Motor neuron (in vitro differentiated cells): ENCODE data around the gene FEV. TPM values are rescaled to one million over a fixed set of nuclear protein-coding genes. Genes with fewer than 3 reads are reported as not detected.

Experiments
- ATAC-seq, 8 experiments: fragments of 200-7000 bp; cut with Tn5 transposase; replicated peaks in 6 of 8; 2 replicates each; pipeline ENCODE4 v1.8.0; 2021; ENCODE audit warnings: mild to moderate bottlenecking in 8 of 8, moderate library complexity in 8 of 8
- H3K27ac ChIP-seq, 2 donors: fragments of 250-450 bp; sonication (Bioruptor Pico); 2 replicates each; pipeline ENCODE4 v1.9.0; 2021; ENCODE audit warnings: antibody characterized with exemption in 2 of 2, mild to moderate bottlenecking in 2 of 2, moderate library complexity in 1 of 2
- H3K4me1 ChIP-seq, 2 donors: fragments of 250-450 bp; sonication (Bioruptor Pico); replicated peaks in 1 of 2; 2 replicates each; pipeline ENCODE4 v1.6.1; 2021; ENCODE audit warnings: antibody characterized with exemption in 2 of 2, mild to moderate bottlenecking in 2 of 2, moderate library complexity in 1 of 2
- H3K4me3 ChIP-seq, 5 donors: fragments of 250-450 bp; sonication (Bioruptor Pico); 2 replicates each; pipeline ENCODE4 v1.9.0; 2021; ENCODE audit warnings: antibody characterized with exemption in 5 of 5, mild to moderate bottlenecking in 5 of 5, moderate library complexity in 4 of 5
- WGBS, 10 experiments: fragments of 450-650 bp; shearing (Covaris generic); methylation state at CpG; one replicate each; pipeline ENCODE4 v1.0.0; 2022; 5-methylcytosine and 5-hydroxymethylcytosine counted together
- in situ Hi-C, 9 experiments: fragments of 400-800 bp; cut with MboI; loops; one replicate each; pipeline ENCODE4 v1.15.0; 2021; ENCODE audit warnings: low sequenced_read_pairs in 9 of 9, low pct_unique_long_range_greater_than_20kb in 2 of 9; ENCODE audit not compliant: unreplicated experiment in 9 of 9
- total RNA-seq, 8 experiments: library from RNA; unstranded; fragments of 300-600 nt; gene quantifications; 2 replicates each; pipeline versions ENCODE4 v1.2.3 to v1.2.4, GENCODE V29; 2022

The FEV gene
- total RNA-seq, 8 experiments from 2014 or later: 0.08 to 4.6 (median 0.65) TPM; not detected in 4

DNA sequence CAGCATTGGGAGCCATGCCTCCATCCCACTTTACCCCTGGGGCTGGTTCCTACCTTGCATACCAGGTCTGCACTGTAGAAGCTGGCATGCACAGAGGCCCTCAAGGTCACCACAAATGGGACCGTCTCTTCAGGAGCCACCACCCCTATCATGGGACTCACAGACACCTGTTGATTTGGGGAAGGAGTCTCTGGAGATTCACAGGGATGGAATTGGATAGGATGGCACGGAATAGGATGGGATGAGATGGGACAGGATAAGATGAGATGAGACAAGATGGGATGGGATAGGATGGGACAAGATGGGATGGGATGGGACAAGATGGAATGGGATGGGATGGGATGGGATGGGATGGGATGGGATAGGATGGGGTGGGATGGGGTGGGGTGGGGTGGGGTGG is 24.3 kb upstream of the FEV start:
- in situ Hi-C loops: loop anchor here in 1 of 9 experiments (25.0 kb wide), 1 partner anchor 128 kb away; no protein-coding TSS in a partner anchor
- no peak for ATAC-seq

GRCh38 chr2:219003979-219004378 is 19.0 kb upstream of the FEV start:
- no peak overlapping the region for H3K27ac ChIP-seq
- ATAC-seq: no peak
- in situ Hi-C loops: loop anchor here in 1 of 9 experiments (25.0 kb wide), 1 partner anchor 133 kb away; no protein-coding TSS in a partner anchor
- peaks cover 5 to 10% of the 10 kb centered on the region in 2 donors for H3K4me1 ChIP-seq
- no peak overlapping the region for H3K4me3 ChIP-seq
- WGBS, 10 experiments: 55 to 93% (median 67%) methylated on average over 1 to 3 of the region's 3 CpGs; no CpG with 5 or more reads in 2 of the 10 experiments

More for the DNA sequence above, 24.3 kb upstream of the FEV start:
- Histone ChIP-seq H3K4me3 (no peak overlapping the region), H3K27ac (no peak overlapping the region), H3K4me1 (no peaks in the 10 kb centered on the region)
- WGBS, 10 experiments: 0% methylated on average over 1 of the region's 2 CpGs; no CpG with 5 or more reads in 9 of the 10 experiments

GRCh38 chr2:219003267-219003634 is 18.3 kb upstream of the FEV start:
- Histone ChIP-seq H3K27ac (no peak overlapping the region), H3K4me1 (peaks cover 5 to 10% of the 10 kb centered on the region in 2 donors), H3K4me3 (no peak overlapping the region)
- in situ Hi-C loops: loop anchor here in 1 of 9 experiments (25.0 kb wide), 1 partner anchor 134 kb away; no protein-coding TSS in a partner anchor
- 0 to 100% (median 30%) methylated on average over 1 to 7 of the region's 20 CpGs; no CpG with 5 or more reads in 3 of the 10 experiments for WGBS, 10 experiments
- ATAC-seq: no peak

GRCh38 chr2:219002395-219003266 is 17.6 kb upstream of the FEV start:
- ATAC-seq: peak; percentile 56 to 89 (median 67)
- in situ Hi-C loops: loop anchor here in 1 of 9 experiments (25.0 kb wide), 1 partner anchor 135 kb away; no protein-coding TSS in a partner anchor
- H3K4me1 ChIP-seq: peaks cover 5 to 10% of the 10 kb centered on the region in 2 donors
- H3K4me3 ChIP-seq: peak overlapping the region; percentile 7 to 21 (median 17)
- WGBS, 10 experiments: 0 to 4% (median 0%) methylated on average over 1 to 15 of the region's 72 CpGs; no CpG with 5 or more reads in 4 of the 10 experiments
- H3K27ac ChIP-seq: no peak overlapping the region

DNA sequence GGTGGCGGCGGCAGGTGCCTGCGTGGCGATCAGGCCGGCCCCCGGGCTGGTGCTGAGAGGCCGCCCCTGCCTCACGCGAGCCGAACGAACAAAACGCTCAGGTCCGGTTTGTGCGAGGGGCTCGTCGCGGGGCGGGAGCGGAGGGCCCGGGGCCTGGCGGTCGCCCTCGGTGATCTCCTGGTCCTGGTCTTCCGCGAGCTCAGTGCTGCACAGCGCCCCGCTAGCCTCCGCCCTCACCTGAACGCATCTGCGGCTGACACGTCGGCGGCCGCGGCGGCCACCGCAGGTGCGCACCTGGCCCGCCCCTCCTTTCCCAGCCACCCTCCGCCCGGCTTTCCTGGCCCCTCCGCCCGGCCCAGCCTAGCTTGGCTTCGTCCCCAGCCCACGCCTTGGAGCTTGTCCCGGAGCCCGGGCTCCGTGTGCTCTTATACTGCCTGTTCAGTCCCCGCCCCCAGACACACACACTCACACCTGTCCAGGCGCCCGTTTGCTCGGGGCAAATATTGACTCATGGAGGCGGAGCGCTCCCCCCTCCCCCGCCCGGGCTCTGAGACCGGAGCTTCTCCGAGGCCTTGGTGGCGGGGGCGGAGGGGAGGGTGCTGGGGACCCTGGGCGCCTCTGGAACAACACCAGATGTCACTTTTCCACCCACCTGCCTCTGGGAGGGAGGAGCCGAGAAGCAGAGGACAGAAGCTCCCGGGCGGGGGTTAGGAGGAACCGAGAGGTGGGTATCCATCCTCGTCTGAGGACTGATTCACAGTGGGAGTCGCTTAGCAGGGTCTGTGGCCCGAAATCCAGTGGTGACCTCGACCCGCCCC is 16.8 kb upstream of the FEV start:
- no peak overlapping the region for H3K27ac ChIP-seq
- peaks cover 5 to 10% of the 10 kb centered on the region in 2 donors for H3K4me1 ChIP-seq
- in situ Hi-C loops: loop anchor here in 1 of 9 experiments (25.0 kb wide), 1 partner anchor 136 kb away; no protein-coding TSS in a partner anchor
- ATAC-seq: peak in 7 of 8 experiments; percentile 9 to 67 (median 50)
- 0 to 4% (median 0%) methylated on average over 1 to 5 of the region's 70 CpGs; no CpG with 5 or more reads in 7 of the 10 experiments for WGBS, 10 experiments
- H3K4me3 ChIP-seq: peak overlapping the region in 2 of 5 donors; percentile 21

GRCh38 chr2:219001100-219001576 is 16.2 kb upstream of the FEV start:
- in situ Hi-C loops: loop anchor here in 1 of 9 experiments (25.0 kb wide), 1 partner anchor 136 kb away; no protein-coding TSS in a partner anchor
- 0 to 5% (median 4%) methylated on average over 1 to 11 of the region's 26 CpGs; no CpG with 5 or more reads in 5 of the 10 experiments for WGBS, 10 experiments
- peak overlapping the region in 1 of 5 donors; percentile 17 for H3K4me3 ChIP-seq
- no peak overlapping the region for H3K27ac ChIP-seq
- peaks cover 5 to 10% of the 10 kb centered on the region in 2 donors for H3K4me1 ChIP-seq
- ATAC-seq: peak in 4 of 8 experiments; percentile 2 to 26 (median 22)

- in situ Hi-C loops: loop anchor here in 1 of 9 experiments (25.0 kb wide), 1 partner anchor 137 kb away; no protein-coding TSS in a partner anchor
- ATAC-seq: no peak
- WGBS, 10 experiments: 0 to 60% (median 23%) methylated on average over 1 to 5 of the region's 8 CpGs; no CpG with 5 or more reads in 5 of the 10 experiments
- no peak overlapping the region for H3K27ac ChIP-seq
- peaks cover 5 to 10% of the 10 kb centered on the region in 2 donors for H3K4me1 ChIP-seq
- H3K4me3 ChIP-seq: no peak overlapping the region
Measured at GRCh38 chr2:219000569-219000960, 15.6 kb upstream of the FEV start.

DNA sequence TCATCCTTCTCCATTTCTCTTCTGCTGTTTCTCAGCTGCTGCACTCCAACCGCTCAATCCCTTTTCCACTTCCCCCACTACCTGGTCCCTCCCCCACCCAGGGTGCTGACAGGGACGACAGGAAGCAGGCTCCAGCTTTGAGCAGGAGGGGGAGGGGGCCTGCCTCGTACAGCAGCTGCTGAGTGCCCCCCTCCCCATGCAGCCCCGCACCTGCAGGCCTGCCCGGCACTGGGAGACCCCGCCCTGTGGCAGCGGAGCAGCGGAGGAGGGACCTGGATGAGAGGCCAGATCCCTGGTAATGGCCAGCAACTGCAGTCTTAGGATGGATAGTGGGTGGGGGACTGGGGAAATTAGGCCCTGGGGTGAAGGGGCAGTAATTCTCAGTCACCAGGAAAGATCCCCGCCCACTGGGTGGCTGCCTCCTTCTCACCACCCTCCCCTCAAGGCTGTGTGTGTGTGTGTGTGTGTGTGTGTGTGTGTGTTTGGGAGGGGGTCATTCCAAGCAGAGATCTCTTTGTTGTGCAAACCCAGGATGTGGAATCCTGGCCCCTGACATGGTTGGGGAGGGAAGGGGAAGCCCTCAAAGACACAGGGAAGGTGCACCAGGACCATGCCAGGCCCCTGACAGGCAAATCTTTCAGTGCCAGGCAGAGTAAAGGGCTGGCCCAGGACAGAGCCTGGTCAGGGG is 15.0 kb upstream of the FEV start:
- H3K27ac ChIP-seq: no peak overlapping the region
- H3K4me1 ChIP-seq: peaks cover 5 to 10% of the 10 kb centered on the region in 2 donors
- H3K4me3 ChIP-seq: no peak overlapping the region
- ATAC-seq: no peak
- WGBS, 10 experiments: 0% methylated on average over 1 to 2 of the region's 9 CpGs; no CpG with 5 or more reads in 7 of the 10 experiments
- in situ Hi-C loops: loop anchor here in 1 of 9 experiments (25.0 kb wide), 1 partner anchor 137 kb away; no protein-coding TSS in a partner anchor

DNA sequence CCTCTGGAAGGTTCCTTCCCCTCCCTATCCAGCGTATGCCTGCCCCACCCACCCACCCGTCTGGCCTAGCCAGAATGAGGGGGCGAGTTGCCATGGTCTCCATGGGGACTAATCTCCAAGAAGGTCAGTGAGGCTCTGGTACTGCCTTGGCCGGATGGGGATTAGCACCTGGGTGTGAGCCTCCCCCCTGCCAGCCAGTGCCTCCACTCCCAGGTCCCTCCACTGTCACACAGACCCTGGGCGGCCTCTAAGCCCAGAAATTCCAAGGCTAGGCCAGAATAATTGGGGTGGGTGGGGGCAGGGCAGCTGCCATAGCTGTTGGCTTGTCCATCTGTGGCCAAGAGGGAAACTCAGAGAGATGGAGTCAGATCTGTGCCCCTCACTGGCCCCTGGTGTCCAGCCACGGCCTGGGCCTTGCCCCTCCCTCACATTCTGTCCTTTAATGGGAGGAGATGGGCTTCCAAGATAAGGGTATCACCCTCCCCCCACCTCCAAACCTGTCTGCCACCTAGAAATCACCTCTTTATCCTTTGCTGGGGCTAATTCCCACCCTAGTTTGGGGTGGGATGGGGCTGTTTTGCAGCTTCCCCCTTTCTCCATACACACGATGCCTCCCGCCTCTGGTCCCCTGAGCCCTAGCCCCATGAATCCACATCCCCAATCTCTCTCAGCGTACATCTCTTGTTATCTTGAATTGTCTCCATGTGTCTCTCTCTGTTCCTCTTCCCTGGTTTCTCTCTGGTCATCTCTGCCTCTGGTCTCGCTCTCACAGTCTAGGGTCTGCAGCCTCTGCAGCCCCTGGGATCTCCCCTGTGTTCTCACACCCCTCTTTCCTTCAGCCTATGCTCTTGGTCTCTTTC is 14.3 kb upstream of the FEV start:
- no peak for ATAC-seq
- H3K27ac ChIP-seq: no peak overlapping the region
- in situ Hi-C loops: no loop called here
- H3K4me3 ChIP-seq: no peak overlapping the region
- peaks cover 5 to 10% of the 10 kb centered on the region in 2 donors for H3K4me1 ChIP-seq
- WGBS, 10 experiments: 13 to 71% (median 20%) methylated on average over 1 to 3 of the region's 10 CpGs; no CpG with 5 or more reads in 5 of the 10 experiments

DNA sequence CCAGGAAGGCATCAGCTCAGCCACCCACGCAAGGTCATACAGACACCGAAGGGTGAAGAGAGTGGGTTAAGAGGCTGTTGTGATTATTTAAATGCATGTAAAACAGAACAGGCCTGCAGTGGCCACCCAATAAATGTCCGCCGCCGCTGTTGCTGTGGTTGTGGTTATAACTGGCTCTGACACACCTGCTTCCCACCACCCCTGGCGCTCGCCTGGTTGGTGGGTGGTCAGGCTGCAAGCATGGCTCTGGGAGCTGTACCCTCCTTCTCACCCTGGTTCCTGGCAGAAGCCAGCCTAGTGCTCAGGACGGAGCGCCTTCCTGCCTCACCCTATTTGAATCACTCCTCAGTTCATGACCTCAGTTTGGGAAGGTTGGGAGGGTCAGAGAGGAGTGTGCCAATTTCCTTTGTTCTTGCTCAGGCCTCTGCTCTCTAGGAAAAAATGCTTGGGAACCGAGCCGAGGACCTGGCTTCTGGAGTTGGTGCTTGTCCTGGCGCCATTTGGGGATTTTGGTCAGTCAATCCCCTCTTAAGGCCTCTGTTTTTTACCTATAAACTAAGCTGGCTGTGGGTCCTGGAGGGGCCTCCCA is 13.5 kb upstream of the FEV start:
- peaks cover 8 to 13% of the 10 kb centered on the region in 2 donors for H3K4me1 ChIP-seq
- H3K4me3 ChIP-seq: no peak overlapping the region
- in situ Hi-C loops: no loop called here
- no peak for ATAC-seq
- no peak overlapping the region for H3K27ac ChIP-seq
- WGBS, 10 experiments: 46 to 82% (median 67%) methylated on average over 9 to 12 of the region's 12 CpGs; no CpG with 5 or more reads in 7 of the 10 experiments

DNA sequence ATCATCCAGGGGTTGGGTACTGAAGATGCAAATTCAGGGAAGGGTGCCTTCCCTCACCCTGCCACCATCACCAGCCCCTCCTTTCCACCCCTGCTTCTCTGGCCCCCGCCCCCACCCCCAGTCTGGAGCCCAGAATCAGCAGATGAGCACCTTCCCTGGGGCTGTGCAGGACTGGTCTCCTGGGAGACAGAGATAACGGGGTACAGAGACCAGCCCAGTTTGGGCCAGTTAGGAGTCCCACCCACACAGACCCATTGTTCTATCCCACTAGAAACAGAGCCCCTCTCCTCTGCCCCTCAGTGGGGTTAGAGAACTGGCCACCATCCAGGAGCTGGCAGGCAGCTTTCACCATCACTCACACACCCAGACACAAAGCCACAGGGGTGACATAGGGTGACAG is 12.7 kb upstream of the FEV start:
- Histone ChIP-seq H3K4me1 (peaks cover 9 to 13% of the 10 kb centered on the region in 2 donors), H3K27ac (no peak overlapping the region), H3K4me3 (no peak overlapping the region)
- WGBS, 10 experiments: no CpG with 5 or more reads among the region's 2 CpGs
- in situ Hi-C loops: no loop called here
- no peak for ATAC-seq
